Lower leg skin (tissue), 3 donors: ENCODE data around the gene WIPF3.

ENCODE experiments used
- CTCF ChIP-seq, 3 donors: fragments of 450-650 bp; IDR thresholded peaks; one replicate each; pipeline ENCODE4 v1.5.1; 2016; ENCODE audit warnings: antibody characterized with exemption in 3 of 3, mild to moderate bottlenecking in 3 of 3, moderate library complexity in 2 of 3
- POLR2A ChIP-seq, 2 donors: fragments of 450-650 bp; IDR thresholded peaks; one replicate each; pipeline ENCODE4 v1.6.1; 2016 to 2017; ENCODE audit warnings: antibody characterized with exemption in 2 of 2, mild to moderate bottlenecking in 1 of 2, moderate library complexity in 1 of 2

- TF ChIP-seq POLR2A (IDR thresholded peaks at IDR 0.05) (no peak), CTCF (IDR thresholded peaks at IDR 0.05) (no peak)
Observed at GRCh38 chr7:29859104-29859503, 52.8 kb downstream of the WIPF3 start.
